Endothelial cell of umbilical vein (primary cell): Measurements from ENCODE around the gene CENPP. TPM values are rescaled to one million over a fixed set of nuclear protein-coding genes. Genes with fewer than 3 reads are reported as not detected.

Experiments used
- BruUV-seq: library from RNA; stranded (reverse); fragments of 400-500 nt; replicated peaks from 2 replicates; lab custom pipeline; 2021; lab: Mats Ljungman, UMichigan
- CTCF ChIA-PET: fragments of 300-600, 350-600 bp; sonication (Branson Sonifier 250); formaldehyde crosslinking; loops from one replicate; lab custom pipeline; 2021; ENCODE audit warnings: antibody characterized with exemption, inconsistent platforms; lab: Charles Lee
- POLR2A ChIA-PET: fragments of 300-600, 350-600 bp; sonication (Branson Sonifier 250); formaldehyde crosslinking; loops from one replicate; lab custom pipeline; 2021; ENCODE audit warnings: antibody characterized with exemption, inconsistent platforms; lab: Charles Lee
- DNase-seq: peaks from one replicate; pipeline ENCODE4 v3.0.0-alpha.2; 2011; ENCODE audit warnings: low read depth, low spot score
- FAIRE-seq: peaks from 2 replicates; lab custom pipeline; 2011; peaks lifted over from hg19 to GRCh38; lab: Jason Lieb, UNC
- H2AFZ ChIP-seq: 2 replicates; pipeline ENCODE4 v1.6.0; 2012; ENCODE audit warnings: low read depth, low read length, control low read depth, inconsistent platforms
- H3K27ac ChIP-seq: 2 replicates; pipeline ENCODE4 v1.5.1; 2011; ENCODE audit warnings: low read depth, mild to moderate bottlenecking, control low read depth, low read length, moderate library complexity; ENCODE audit not compliant: insufficient read depth
- H3K27me3 ChIP-seq, 2 experiments: 2 replicates each; pipeline versions ENCODE4 v1.6.0 to v1.6.1; 2011; ENCODE audit warnings: low read length in 2 of 2, mixed read lengths in 1 of 2; ENCODE audit not compliant: control insufficient read depth in 2 of 2, insufficient read depth in 2 of 2
- H3K36me3 ChIP-seq, 2 experiments: 2 replicates in 1 of 2; 3 replicates in 1 of 2; pipeline ENCODE4 v1.5.1; 2011; ENCODE audit warnings: low read length in 2 of 2, mild to moderate bottlenecking in 1 of 2, moderate library complexity in 1 of 2; ENCODE audit not compliant: control insufficient read depth in 2 of 2, insufficient read depth in 2 of 2; ENCODE audit errors: extremely low read depth in 1 of 2
- H3K4me1 ChIP-seq: 3 replicates; pipeline ENCODE4 v1.5.1; 2011; ENCODE audit warnings: mild to moderate bottlenecking, low read length; ENCODE audit not compliant: control insufficient read depth, insufficient read depth; ENCODE audit errors: extremely low read depth
- H3K4me2 ChIP-seq: 2 replicates; pipeline ENCODE4 v1.6.1; 2011; ENCODE audit warnings: low read length, control low read depth, mixed read lengths; ENCODE audit not compliant: insufficient read depth
- H3K4me3 ChIP-seq, 3 experiments: fragments of 200-600 bp in 1 of 3; sonication (generic), shearing (Covaris generic) in 1 of 3; replicated peaks in 1 of 3; 2 replicates each; pipeline ENCODE4 v1.5.1; 2011 to 2016; ENCODE audit warnings: control low read depth in 3 of 3, low read length in 3 of 3, mild to moderate bottlenecking in 2 of 3, inconsistent platforms in 1 of 3, low read depth in 1 of 3, moderate library complexity in 1 of 3; ENCODE audit not compliant: insufficient read depth in 1 of 3
- H3K79me2 ChIP-seq: 2 replicates; pipeline ENCODE4 v1.6.0; 2012; ENCODE audit warnings: low read length, inconsistent platforms; ENCODE audit not compliant: control insufficient read depth, insufficient read depth
- H3K9ac ChIP-seq: replicated peaks from 2 replicates; pipeline ENCODE3; 2011; ENCODE audit warnings: low read length, control low read depth; ENCODE audit not compliant: insufficient read depth; ENCODE audit errors: extremely low read depth
- H3K9me1 ChIP-seq: replicated peaks from 3 replicates; pipeline ENCODE4 v1.6.0; 2011; ENCODE audit warnings: mild to moderate bottlenecking, low read length; ENCODE audit not compliant: control insufficient read depth, insufficient read depth; ENCODE audit errors: extremely low read depth
- H3K9me3 ChIP-seq: replicated peaks from 2 replicates; pipeline ENCODE4 v1.5.1; 2012; ENCODE audit warnings: low read length, inconsistent platforms; ENCODE audit not compliant: control insufficient read depth, insufficient read depth
- H4K20me1 ChIP-seq: replicated peaks from 2 replicates; pipeline ENCODE3; 2011; ENCODE audit warnings: mild to moderate bottlenecking, low read length; ENCODE audit not compliant: control insufficient read depth, insufficient read depth; ENCODE audit errors: extremely low read depth
- CTCF ChIP-seq, 2 donors: IDR thresholded peaks; 1 replicate in 1 of 2; 2 replicates in 1 of 2; pipeline ENCODE4 v1.5.1; 2011; ENCODE audit warnings: low read length in 2 of 2, mild to moderate bottlenecking in 2 of 2, moderate library complexity in 2 of 2, control low read depth in 1 of 2, inconsistent platforms in 1 of 2, low read depth in 1 of 2; ENCODE audit not compliant: insufficient read depth in 1 of 2; ENCODE audit errors: extremely low read depth in 1 of 2
- EZH2 ChIP-seq: IDR thresholded peaks from 2 replicates; pipeline ENCODE4 v1.6.1; 2012; ENCODE audit warnings: borderline replicate concordance, low read depth, mild to moderate bottlenecking, moderate library complexity, low read length, inconsistent platforms; ENCODE audit not compliant: severe bottlenecking
- FOS ChIP-seq: IDR thresholded peaks from 2 replicates; pipeline ENCODE4 v1.6.1; 2011; ENCODE audit warnings: mild to moderate bottlenecking, low read length, moderate library complexity, borderline replicate concordance; ENCODE audit not compliant: insufficient read depth
- GATA2 ChIP-seq: IDR thresholded peaks from 2 replicates; pipeline ENCODE4 v1.7.0; 2011; ENCODE audit warnings: low read depth, mild to moderate bottlenecking, moderate library complexity, mixed read lengths, low read length; ENCODE audit not compliant: insufficient read length, insufficient read depth
- JUN ChIP-seq: IDR thresholded peaks from 2 replicates; pipeline ENCODE4 v1.6.1; 2011; ENCODE audit warnings: borderline replicate concordance, low read depth; ENCODE audit not compliant: insufficient read length, insufficient read depth
- MYC ChIP-seq: IDR thresholded peaks from one replicate; pipeline ENCODE4 v1.6.1; 2011; ENCODE audit warnings: mild to moderate bottlenecking, low read depth, low read length
- POLR2A ChIP-seq: IDR thresholded peaks from 2 replicates; pipeline ENCODE4 v1.6.1; 2012; ENCODE audit warnings: low read depth, mild to moderate bottlenecking, control low read depth, low read length
- POLR2AphosphoS5 ChIP-seq: IDR thresholded peaks from 2 replicates; pipeline ENCODE4 v1.6.1; 2012; ENCODE audit warnings: low read depth, mild to moderate bottlenecking, control low read depth, low read length, moderate library complexity; ENCODE audit not compliant: insufficient read depth
- dilution Hi-C: fragments of 300-500 bp; cut with MboI; formaldehyde crosslinking; loops from one replicate; pipeline ENCODE4 v1.15.0; 2019; ENCODE audit warnings: low sequenced_read_pairs; ENCODE audit not compliant: extremely low pct_ligation_motif_present
- intact Hi-C: fragments of 100-400 bp; cut with micrococcal nuclease; formaldehyde crosslinking; loops from one replicate; pipeline ENCODE4 v1.10.0; 2022
- polyA plus RNA-seq, 4 experiments: library from polyadenylated mRNA; depleted of rRNA in 3 of 4; stranded (reverse) in 3 of 4; unstranded in 1 of 4; fragments of >200 nt; gene quantifications; 2 replicates each; pipeline versions ENCODE4 v1.2.1 to v1.2.3, GENCODE V29; 2011 to 2012; ENCODE audit warnings: missing spikeins in 1 of 4
- total RNA-seq: library from RNA; stranded (reverse); gene quantifications from 2 replicates; pipeline ENCODE4 v1.2.3, GENCODE V29; 2021
- TF ChIP-seq, protein P1 (sequence below): IDR thresholded peaks from 2 replicates; pipeline ENCODE4 v1.6.1; 2011; ENCODE audit not compliant: insufficient read depth, insufficient read length

Gene CENPP
- total and polyA plus RNA-seq, 2 donors (not counting 3 experiments of a cell fraction or from before 2014, with no cell fraction given): 1.2 to 12.0 TPM

GRCh38 chr9:92605224-92605623, 279.5 kb downstream of the CENPP start:
- Histone ChIP-seq H3K4me2 (no peak overlapping the region), H3K9me1 (no peaks in the 10 kb centered on the region), H3K4me3 (no peak overlapping the region), H2AFZ (no peak overlapping the region), H3K36me3 (no peaks in the 10 kb centered on the region), H3K9ac (no peak overlapping the region), H4K20me1 (no peaks in the 10 kb centered on the region), H3K4me1 (no peaks in the 10 kb centered on the region), H3K27me3 (no peaks in the 10 kb centered on the region), H3K27ac (no peak overlapping the region), H3K79me2 (no peaks in the 10 kb centered on the region), H3K9me3 (no peaks in the 10 kb centered on the region)
- TF ChIP-seq POLR2A: no peak
- no peak for TF ChIP-seq EZH2
- TF ChIP-seq MYC: no peak
- TF ChIP-seq GATA2: no peak
- no peak for TF ChIP-seq POLR2AphosphoS5
- no peak for TF ChIP-seq JUN
- TF ChIP-seq, protein P1, sequence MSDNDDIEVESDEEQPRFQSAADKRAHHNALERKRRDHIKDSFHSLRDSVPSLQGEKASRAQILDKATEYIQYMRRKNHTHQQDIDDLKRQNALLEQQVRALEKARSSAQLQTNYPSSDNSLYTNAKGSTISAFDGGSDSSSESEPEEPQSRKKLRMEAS: no peak
- no peak for TF ChIP-seq CTCF (IDR thresholded peaks at IDR 0.05; ENCODE audit: extremely low read depth in 1 of 2, insufficient read depth in 1 of 2, low read depth in 1 of 2, low read length in 2 of 2)
- no peak for TF ChIP-seq FOS
- CTCF ChIA-PET: interaction anchor here (1.2 to 1.7 kb wide), 2 partner anchors 12 to 277 kb away, joined by 3 to 5 read pairs; no protein-coding TSS in a partner anchor
- no peak for DNase-seq
- BruUV-seq: no TSS peak
- POLR2A ChIA-PET: no interaction called here
- dilution Hi-C loops (no loop called here), intact Hi-C loops (no loop called here)
- no peak for FAIRE-seq
